Endodermal cell (in vitro differentiated cells): Measurements from ENCODE around the gene PADI2. TPM values are rescaled to one million over a fixed set of nuclear protein-coding genes. Genes with fewer than 3 reads are reported as not detected.
A peak's percentile ranks its signal among the peaks of the same experiment; 100 is the strongest.

ENCODE experiments used
- DNase-seq: peaks from one replicate; pipeline ENCODE4 v3.0.0-alpha.2; 2017
- H3K27ac ChIP-seq: 2 replicates; pipeline ENCODE4 v1.5.1; 2013; ENCODE audit warnings: mild to moderate bottlenecking, low read depth, low read length, moderate library complexity
- H3K27me3 ChIP-seq: 2 replicates; pipeline ENCODE4 v1.6.1; 2013; ENCODE audit warnings: mild to moderate bottlenecking, low read length, moderate library complexity; ENCODE audit not compliant: insufficient read depth, control insufficient read depth, poor library complexity, severe bottlenecking
- H3K36me3 ChIP-seq: 2 replicates; pipeline ENCODE4 v1.7.0; 2013; ENCODE audit warnings: mild to moderate bottlenecking, low read length, moderate library complexity; ENCODE audit not compliant: control insufficient read depth, insufficient read depth
- H3K4me1 ChIP-seq: one replicate; pipeline ENCODE4 v1.7.0; 2013; ENCODE audit warnings: low read length; ENCODE audit not compliant: control insufficient read depth, insufficient read depth
- H3K4me3 ChIP-seq: 2 replicates; pipeline ENCODE4 v1.5.1; 2013; ENCODE audit warnings: mild to moderate bottlenecking, low read length, moderate library complexity
- H3K9ac ChIP-seq: 2 replicates; pipeline ENCODE4 v1.6.1; 2013; ENCODE audit warnings: mild to moderate bottlenecking, low read length, moderate library complexity; ENCODE audit not compliant: poor library complexity, severe bottlenecking; ENCODE audit errors: extremely low read depth
- H3K9me3 ChIP-seq: 2 replicates; pipeline ENCODE4 v1.6.1; 2013; ENCODE audit warnings: mild to moderate bottlenecking, low read length, moderate library complexity; ENCODE audit not compliant: control insufficient read depth
- H3K27ac Mint-ChIP-seq: 2 replicates; pipeline ENCODE4 v1.8.0; 2020; ENCODE audit warnings: mixed read lengths
- H3K27me3 Mint-ChIP-seq: 2 replicates; pipeline ENCODE4 v1.8.0; 2021; ENCODE audit warnings: mild to moderate bottlenecking, mixed read lengths; ENCODE audit not compliant: insufficient read depth
- H3K36me3 Mint-ChIP-seq: 2 replicates; pipeline ENCODE4 v1.8.0; 2020; ENCODE audit warnings: low read depth, mixed read lengths
- H3K4me1 Mint-ChIP-seq: 2 replicates; pipeline ENCODE4 v1.8.0; 2020; ENCODE audit warnings: mixed read lengths
- H3K4me3 Mint-ChIP-seq: 2 replicates; pipeline ENCODE4 v1.8.0; 2020; ENCODE audit warnings: mild to moderate bottlenecking, moderate library complexity, mixed read lengths
- H3K9me3 Mint-ChIP-seq: 2 replicates; pipeline ENCODE4 v1.8.0; 2020; ENCODE audit warnings: mild to moderate bottlenecking, mixed read lengths
- CTCF ChIP-seq: fragments of 200-600 bp; sonication (generic); conservative IDR thresholded peaks from 2 replicates; pipeline ENCODE4 v1.5.0; 2021; ENCODE audit warnings: antibody characterized with exemption, mild to moderate bottlenecking
- WGBS, 2 experiments: methylation state at CpG; one replicate each; pipeline versions ENCODE4 v1.1.5 to v1.1.7; 2013; ENCODE audit warnings: missing lambda C conversion rate in 2 of 2, mixed read lengths in 1 of 2; ENCODE audit not compliant: insufficient coverage in 1 of 2, insufficient read length in 1 of 2; 5-methylcytosine and 5-hydroxymethylcytosine counted together
- total RNA-seq, 2 donors: library from RNA; stranded (reverse); fragmentation: NEBNext Ultra II Directional in 1 of 2; extraction: Animal tissue kit (Norgen Biotek cat#: 25700) in 1 of 2; gene quantifications; 2 replicates in 1 of 2; 3 replicates in 1 of 2; pipeline ENCODE4 v1.2.1, GENCODE V29; 2021

PADI2 gene
- total RNA-seq, 2 donors from 2014 or later, result 2.0 to 2.7 TPM

DNA sequence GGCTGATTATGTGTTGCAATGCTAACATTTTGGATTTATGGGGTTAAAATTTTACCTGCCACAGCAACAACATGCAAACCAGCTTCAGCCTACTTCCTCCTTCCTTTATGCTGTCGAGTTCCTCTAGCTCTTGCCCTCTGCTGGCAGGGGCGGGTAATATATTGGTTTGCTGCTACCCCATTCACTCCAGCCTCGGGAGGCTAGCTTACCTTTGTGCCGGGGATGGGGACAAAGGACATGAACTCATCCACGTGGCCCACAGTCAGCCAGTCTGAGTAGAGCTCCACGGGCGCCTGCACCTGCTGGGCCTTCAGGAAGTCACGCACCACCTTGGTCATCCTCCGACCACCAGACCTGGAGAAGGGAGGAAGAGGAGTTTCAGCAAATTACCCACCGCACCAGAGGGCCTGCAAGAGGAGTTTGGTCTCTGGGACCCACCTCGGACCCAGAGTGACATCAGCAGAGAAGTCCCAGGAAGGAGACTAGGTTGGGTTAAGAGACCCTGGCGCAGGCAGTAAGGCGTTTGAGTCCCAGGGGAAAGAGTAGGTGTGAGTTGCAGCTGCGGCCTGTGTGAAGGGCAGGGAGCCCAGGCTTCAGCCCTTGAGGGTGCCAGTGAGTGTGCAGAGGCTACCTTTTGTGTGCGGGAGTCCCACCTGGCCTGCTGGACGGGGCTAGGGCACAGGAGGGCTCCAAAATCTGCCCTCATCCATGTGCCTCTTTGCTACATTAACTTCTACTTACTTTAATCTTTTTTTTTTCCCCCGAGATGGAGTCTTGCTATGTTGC, 43.6 kb downstream of the PADI2 start:
- Histone ChIP-seq H3K4me3 (no peak overlapping the region), H3K4me1 (no peaks in the 10 kb centered on the region), H3K36me3 (no peaks in the 10 kb centered on the region), H3K9me3 (no peaks in the 10 kb centered on the region), H3K27ac (no peak overlapping the region), H3K27me3 (no peaks in the 10 kb centered on the region), H3K9ac (no peak overlapping the region)
- H3K4me3 Mint-ChIP-seq, result no peak overlapping the region
- H3K36me3 Mint-ChIP-seq, result no peaks in the 10 kb centered on the region
- H3K9me3 Mint-ChIP-seq, result peaks cover 2% of the 10 kb centered on the region
- H3K27me3 Mint-ChIP-seq, result no peaks in the 10 kb centered on the region
- peak overlapping the region; percentile 26 for H3K27ac Mint-ChIP-seq
- peak; percentile 74 for TF ChIP-seq CTCF
- no peaks in the 10 kb centered on the region for H3K4me1 Mint-ChIP-seq
- 66 to 72% methylated on average over 11 to 17 of the region's 17 CpGs for WGBS, 2 experiments
- DNase-seq, result peak; percentile 88

DNA sequence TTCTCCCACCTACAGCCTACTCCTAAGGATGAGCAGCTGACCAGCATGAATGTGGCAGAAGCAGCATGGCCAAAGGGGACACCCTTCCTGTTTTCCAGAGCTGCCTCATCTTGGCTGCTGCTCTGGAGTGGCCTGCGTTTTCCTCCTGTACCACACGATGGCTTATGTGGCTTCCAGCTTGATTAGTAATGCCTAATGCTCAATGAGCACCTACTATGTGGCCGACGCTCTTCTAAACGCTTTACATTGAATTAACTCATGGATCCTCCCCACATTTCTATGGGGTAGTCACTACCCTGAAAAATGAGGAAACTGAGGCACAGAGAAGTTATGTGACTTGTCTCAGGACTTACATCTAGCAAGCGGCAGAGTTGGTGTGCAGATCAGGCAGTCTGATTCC, 47.5 kb downstream of the PADI2 start:
- 75 to 91% methylated on average over 5 to 6 of the region's 6 CpGs for WGBS, 2 experiments
- Mint-ChIP-seq H3K36me3 (no peaks in the 10 kb centered on the region), H3K9me3 (no peaks in the 10 kb centered on the region), H3K4me1 (no peaks in the 10 kb centered on the region), H3K4me3 (no peak overlapping the region), H3K27me3 (no peaks in the 10 kb centered on the region), H3K27ac (no peak overlapping the region)
- Histone ChIP-seq H3K27ac (no peak overlapping the region), H3K4me1 (no peaks in the 10 kb centered on the region), H3K9me3 (no peaks in the 10 kb centered on the region), H3K36me3 (no peaks in the 10 kb centered on the region), H3K4me3 (no peak overlapping the region), H3K9ac (no peak overlapping the region), H3K27me3 (no peaks in the 10 kb centered on the region)
- peak; percentile 28 for TF ChIP-seq CTCF
- DNase-seq, result no peak

- Mint-ChIP-seq H3K4me3 (no peak overlapping the region), H3K36me3 (no peaks in the 10 kb centered on the region), H3K9me3 (peaks cover 9% of the 10 kb centered on the region), H3K27me3 (no peaks in the 10 kb centered on the region), H3K27ac (no peak overlapping the region), H3K4me1 (no peaks in the 10 kb centered on the region)
- Histone ChIP-seq H3K27me3 (no peaks in the 10 kb centered on the region), H3K9ac (no peak overlapping the region), H3K4me3 (no peak overlapping the region), H3K36me3 (no peaks in the 10 kb centered on the region), H3K9me3 (peaks cover 7% of the 10 kb centered on the region), H3K27ac (no peak overlapping the region), H3K4me1 (no peaks in the 10 kb centered on the region)
- TF ChIP-seq CTCF, result no peak
- WGBS, 2 experiments, result 84 to 89% methylated on average over 6 to 10 of the region's 10 CpGs
- no peak for DNase-seq
Observed at GRCh38 chr1:17070163-17070525, 49.1 kb downstream of the PADI2 start.
